T-cell (primary cell): ENCODE measurements around the gene CWC27. TPM values are rescaled to one million over a fixed set of nuclear protein-coding genes. Genes with fewer than 3 reads are reported as not detected.

Source experiments
- ATAC-seq, 4 experiments: fragments of 200-7000 bp in 3 of 4; fragments of 150-1000 bp in 1 of 4; cut with Tn5 transposase; replicated peaks in 1 of 4; 1 replicate in 3 of 4; 2 replicates in 1 of 4; pipeline ENCODE4 v1.10.0; 2021; ENCODE audit warnings: moderate library complexity in 3 of 4, mild to moderate bottlenecking in 2 of 4, moderate number of reproducible peaks in 1 of 4
- CTCF ChIA-PET, 2 donors: fragments of 300-600 bp; sonication (Branson Sonifier 250); formaldehyde crosslinking; loops; one replicate each; lab custom pipeline; 2022; ENCODE audit warnings: antibody characterized with exemption in 2 of 2; lab: Charles Lee
- POLR2A ChIA-PET, 2 donors: fragments of 300-600 bp; sonication (Branson Sonifier 250); formaldehyde crosslinking; loops; one replicate each; lab custom pipeline; 2022; ENCODE audit warnings: antibody characterized with exemption in 2 of 2; lab: Charles Lee
- DNase-seq, 35 experiments: peaks; one replicate each; pipeline versions ENCODE4 v3.0.0 to v3.0.0-alpha.2; 2013 to 2023
- H3K27ac ChIP-seq: one replicate; pipeline ENCODE4 v1.5.1; 2013; ENCODE audit warnings: low read length
- H3K27me3 ChIP-seq, 2 experiments: replicated peaks in 1 of 2; 1 replicate in 1 of 2; 2 replicates in 1 of 2; pipeline versions ENCODE4 v1.6.1 to v1.7.0; 2013; ENCODE audit warnings: low read length in 1 of 2, mixed read lengths in 1 of 2; ENCODE audit not compliant: control insufficient read depth in 2 of 2, insufficient read depth in 2 of 2; ENCODE audit errors: extremely low read depth in 1 of 2
- H3K36me3 ChIP-seq, 2 donors: 1 replicate in 1 of 2; 2 replicates in 1 of 2; pipeline versions ENCODE4 v1.6.1 to v1.7.0; 2013; ENCODE audit warnings: low read length in 1 of 2; ENCODE audit not compliant: control insufficient read depth in 2 of 2, insufficient read depth in 1 of 2; ENCODE audit errors: extremely low read depth in 1 of 2
- H3K4me1 ChIP-seq, 2 experiments: 1 replicate in 1 of 2; 2 replicates in 1 of 2; pipeline versions ENCODE4 v1.6.1 to v1.7.0; 2013; ENCODE audit warnings: low read length in 2 of 2, mixed read lengths in 1 of 2; ENCODE audit not compliant: insufficient read depth in 2 of 2, control insufficient read depth in 1 of 2; ENCODE audit errors: extremely low read depth in 1 of 2
- H3K4me3 ChIP-seq, 2 donors: 1 replicate in 1 of 2; 2 replicates in 1 of 2; pipeline versions ENCODE4 v1.5.1 to v1.7.0; 2013; ENCODE audit warnings: mild to moderate bottlenecking in 2 of 2, low read length in 1 of 2, moderate library complexity in 1 of 2; ENCODE audit not compliant: control insufficient read depth in 1 of 2; ENCODE audit errors: extremely low read depth in 1 of 2
- H3K9me3 ChIP-seq: 2 replicates; pipeline ENCODE4 v1.7.0; 2013
- H3K27ac Mint-ChIP-seq, 2 donors: one replicate each; pipeline ENCODE4 v1.8.0; 2020 to 2021; ENCODE audit warnings: mild to moderate bottlenecking in 2 of 2, mixed read lengths in 2 of 2
- H3K27me3 Mint-ChIP-seq, 2 donors: one replicate each; pipeline ENCODE4 v1.8.0; 2021 to 2022; ENCODE audit warnings: mixed read lengths in 2 of 2
- H3K36me3 Mint-ChIP-seq: one replicate; pipeline ENCODE4 v1.8.0; 2021; ENCODE audit warnings: mixed read lengths
- H3K4me1 Mint-ChIP-seq, 3 donors: one replicate each; pipeline ENCODE4 v1.8.0; 2020 to 2022; ENCODE audit warnings: mixed read lengths in 3 of 3, mild to moderate bottlenecking in 1 of 3
- H3K4me3 Mint-ChIP-seq, 3 donors: one replicate each; pipeline ENCODE4 v1.8.0; 2020 to 2022; ENCODE audit warnings: mild to moderate bottlenecking in 3 of 3, mixed read lengths in 3 of 3, moderate library complexity in 3 of 3
- H3K9me3 Mint-ChIP-seq, 3 donors: one replicate each; pipeline ENCODE4 v1.8.0; 2020 to 2022; ENCODE audit warnings: mixed read lengths in 3 of 3
- WGBS: methylation state at CpG from one replicate; pipeline ENCODE4 v1.1.5; 2013; ENCODE audit warnings: missing lambda C conversion rate; ENCODE audit not compliant: insufficient coverage; 5-methylcytosine and 5-hydroxymethylcytosine counted together
- total RNA-seq, 35 experiments: library from RNA in 6 of 35; stranded (reverse) in 6 of 35; fragments of 120-200 nt in 1 of 35; gene quantifications; one replicate each; pipeline versions ENCODE4 v1.2.1 to v1.2.4 and lab custom pipeline; 2013 to 2026

The CWC27 gene
- total RNA-seq, 5 donors from 2014 or later (not counting 1 experiment from before 2014, with no cell fraction given) = 15.5 to 32.3 (median 18.8) TPM

GRCh38 chr5:64792469-64792868 is 23.7 kb downstream of the CWC27 start:
- no peaks in the 10 kb centered on the region for H3K4me1 Mint-ChIP-seq
- Histone ChIP-seq H3K4me1 (no peaks in the 10 kb centered on the region), H3K9me3 (no peaks in the 10 kb centered on the region), H3K36me3 (peaks cover 0 to 6% of the 10 kb centered on the region in 2 donors), H3K27me3 (no peaks in the 10 kb centered on the region), H3K27ac (no peak overlapping the region), H3K4me3 (no peak overlapping the region)
- no peaks in the 10 kb centered on the region for H3K27me3 Mint-ChIP-seq
- no peak overlapping the region for H3K4me3 Mint-ChIP-seq
- ChIA-PET CTCF (interaction anchor here in 1 of 2 donors (0.6 to 0.7 kb wide), 2 partner anchors 62 to 151 kb away, joined by 3 to 5 read pairs; no protein-coding TSS in a partner anchor), POLR2A (no interaction called here)
- no peaks in the 10 kb centered on the region for H3K9me3 Mint-ChIP-seq
- no peak for DNase-seq
- no peak for ATAC-seq
- no peak overlapping the region for H3K27ac Mint-ChIP-seq
- H3K36me3 Mint-ChIP-seq = peaks cover 35% of the 10 kb centered on the region

GRCh38 chr5:64794053-64794770 is 25.5 kb downstream of the CWC27 start:
- H3K27ac Mint-ChIP-seq = no peak overlapping the region
- peaks cover 40% of the 10 kb centered on the region for H3K36me3 Mint-ChIP-seq
- ChIA-PET POLR2A (no interaction called here), CTCF (interaction anchor here in 1 of 2 donors (0.7 to 1.1 kb wide), 3 partner anchors 10 to 17 kb away, joined by 3 read pairs; no protein-coding TSS in a partner anchor)
- DNase-seq = no peak
- H3K4me3 Mint-ChIP-seq = no peak overlapping the region
- H3K27me3 Mint-ChIP-seq = no peaks in the 10 kb centered on the region
- no peak for ATAC-seq
- H3K9me3 Mint-ChIP-seq = no peaks in the 10 kb centered on the region
- Histone ChIP-seq H3K36me3 (peaks cover 0 to 6% of the 10 kb centered on the region in 2 donors), H3K9me3 (no peaks in the 10 kb centered on the region), H3K27ac (no peak overlapping the region), H3K4me3 (no peak overlapping the region), H3K4me1 (no peaks in the 10 kb centered on the region), H3K27me3 (no peaks in the 10 kb centered on the region)
- 100% methylated on average over 1 of the region's 3 CpGs for WGBS
- H3K4me1 Mint-ChIP-seq = no peaks in the 10 kb centered on the region

- Histone ChIP-seq H3K4me1 (no peaks in the 10 kb centered on the region), H3K27ac (no peak overlapping the region), H3K9me3 (no peaks in the 10 kb centered on the region), H3K36me3 (peaks cover 0 to 9% of the 10 kb centered on the region in 2 donors), H3K27me3 (no peaks in the 10 kb centered on the region), H3K4me3 (no peak overlapping the region)
- Mint-ChIP-seq H3K27ac (no peak overlapping the region), H3K27me3 (no peaks in the 10 kb centered on the region), H3K9me3 (no peaks in the 10 kb centered on the region), H3K4me3 (no peak overlapping the region), H3K36me3 (peaks cover 39% of the 10 kb centered on the region), H3K4me1 (no peaks in the 10 kb centered on the region)
- POLR2A ChIA-PET = interaction anchor here in 1 of 2 donors (0.5 kb wide), 1 partner anchor 24 kb away, joined by 6 read pairs; no protein-coding TSS in a partner anchor
- DNase-seq (no peak), ATAC-seq (no peak)
- CTCF ChIA-PET = no interaction called here
These were observed 27.6 kb downstream of the CWC27 start for GRCh38 chr5:64796301-64796700.

GRCh38 chr5:64800926-64801325 is 32.2 kb downstream of the CWC27 start:
- H3K4me3 ChIP-seq = no peak overlapping the region
- no peaks in the 10 kb centered on the region for H3K27me3 ChIP-seq
- WGBS = no CpG with 5 or more reads among the region's 2 CpGs
- H3K9me3 ChIP-seq = no peaks in the 10 kb centered on the region
- ChIA-PET POLR2A (no interaction called here), CTCF (no interaction called here)
- no peak overlapping the region for H3K27ac ChIP-seq
- no peak overlapping the region for H3K4me3 Mint-ChIP-seq
- H3K36me3 Mint-ChIP-seq = peaks cover 17% of the 10 kb centered on the region
- no peaks in the 10 kb centered on the region for H3K4me1 ChIP-seq
- no peaks in the 10 kb centered on the region for H3K27me3 Mint-ChIP-seq
- no peaks in the 10 kb centered on the region for H3K9me3 Mint-ChIP-seq
- ATAC-seq (no peak), DNase-seq (no peak)
- no peak overlapping the region for H3K27ac Mint-ChIP-seq
- no peaks in the 10 kb centered on the region for H3K4me1 Mint-ChIP-seq
- peaks cover 0 to 15% of the 10 kb centered on the region in 2 donors for H3K36me3 ChIP-seq

- H3K27me3 ChIP-seq = no peaks in the 10 kb centered on the region
- no peak overlapping the region for H3K27ac Mint-ChIP-seq
- H3K9me3 Mint-ChIP-seq = no peaks in the 10 kb centered on the region
- H3K36me3 Mint-ChIP-seq = peaks cover 24% of the 10 kb centered on the region
- no peaks in the 10 kb centered on the region for H3K9me3 ChIP-seq
- CTCF ChIA-PET = no interaction called here
- H3K27me3 Mint-ChIP-seq = no peaks in the 10 kb centered on the region
- H3K27ac ChIP-seq = no peak overlapping the region
- no peak overlapping the region for H3K4me3 ChIP-seq
- H3K4me1 Mint-ChIP-seq = no peaks in the 10 kb centered on the region
- H3K4me1 ChIP-seq = no peaks in the 10 kb centered on the region
- H3K4me3 Mint-ChIP-seq = no peak overlapping the region
- 89% methylated on average over 1 of the region's 2 CpGs for WGBS
- peaks cover 0 to 13% of the 10 kb centered on the region in 2 donors for H3K36me3 ChIP-seq
- DNase-seq (no peak), ATAC-seq (no peak)
- POLR2A ChIA-PET = no interaction called here
These were observed 37.8 kb downstream of the CWC27 start for GRCh38 chr5:64806537-64806936.

GRCh38 chr5:64807520-64807919 is 38.8 kb downstream of the CWC27 start:
- Histone ChIP-seq H3K4me3 (no peak overlapping the region), H3K36me3 (peaks cover 0 to 7% of the 10 kb centered on the region in 2 donors), H3K9me3 (no peaks in the 10 kb centered on the region), H3K27ac (no peak overlapping the region), H3K4me1 (no peaks in the 10 kb centered on the region), H3K27me3 (no peaks in the 10 kb centered on the region)
- H3K27ac Mint-ChIP-seq = no peak overlapping the region
- no peaks in the 10 kb centered on the region for H3K9me3 Mint-ChIP-seq
- 100% methylated on average over 3 of the region's 5 CpGs for WGBS
- ATAC-seq (no peak), DNase-seq (no peak)
- POLR2A ChIA-PET = interaction anchor here in 1 of 2 donors (0.6 kb wide), 1 partner anchor 9 kb away, joined by 3 read pairs; no protein-coding TSS in a partner anchor
- CTCF ChIA-PET = interaction anchor here (0.5 to 0.8 kb wide), 3 partner anchors 461 to 679 kb away, joined by 3 to 4 read pairs (median 3); no protein-coding TSS in a partner anchor
- H3K27me3 Mint-ChIP-seq = no peaks in the 10 kb centered on the region
- H3K4me3 Mint-ChIP-seq = no peak overlapping the region
- no peaks in the 10 kb centered on the region for H3K4me1 Mint-ChIP-seq
- peaks cover 24% of the 10 kb centered on the region for H3K36me3 Mint-ChIP-seq
